GM21528 (cell line): ENCODE results near the gene SLAMF7.

Experiments
- ATAC-seq: cut with Tn5 transposase; IDR thresholded peaks from one replicate; pipeline ENCODE4 v1.9.1; 2021; ENCODE audit warnings: mild to moderate bottlenecking, moderate library complexity; ENCODE audit not compliant: unreplicated experiment, low FRiP score

The SLAMF7 gene

GRCh38 chr1:160799641-160800040 is 60.6 kb downstream of the SLAMF7 start:
- no peak for ATAC-seq

GRCh38 chr1:160800142-160800541 is 61.1 kb downstream of the SLAMF7 start:
- ATAC-seq, result no peak

- ATAC-seq, result no peak
Observed at GRCh38 chr1:160800645-160801408, 61.8 kb downstream of the SLAMF7 start.

GRCh38 chr1:160801836-160802580 is 63.0 kb downstream of the SLAMF7 start:
- no peak for ATAC-seq
